AML-193 (cell line): ENCODE results near the gene EPB41L3.

ENCODE experiments used
- DNase-seq, 2 experiments: peaks; one replicate each; lab custom pipeline; 2025; lab: John Stamatoyannopoulos, UW

EPB41L3 gene

DNA sequence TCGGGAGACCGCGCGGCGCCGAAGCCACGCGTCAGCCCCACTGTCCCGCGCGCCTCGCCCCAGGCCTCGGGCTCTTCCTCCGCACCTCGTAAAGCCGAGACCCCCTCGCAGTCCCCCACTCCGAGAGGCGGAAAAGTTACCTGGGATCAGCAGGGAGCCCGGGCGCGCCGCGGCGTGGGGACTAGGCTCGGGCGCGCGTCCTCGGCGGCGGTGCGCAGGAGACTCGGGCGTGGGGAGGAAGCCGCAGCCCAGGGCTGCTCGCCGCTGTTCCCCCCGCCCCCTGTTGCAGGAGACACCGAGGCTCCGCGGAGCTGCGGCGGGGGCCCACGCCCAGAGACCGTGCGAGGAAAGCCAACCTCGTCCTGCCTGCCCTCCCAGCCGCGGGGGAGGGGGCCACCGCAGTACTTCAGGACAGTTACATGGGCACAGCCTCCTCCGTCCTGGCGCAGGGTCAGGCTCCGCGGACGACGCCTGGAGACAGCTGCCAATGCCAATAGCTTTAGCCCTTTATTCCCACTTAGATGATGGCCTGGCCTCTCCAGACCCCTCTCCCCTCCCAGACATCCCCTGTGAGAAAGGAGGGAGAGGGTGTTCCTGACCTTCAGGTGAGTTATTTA is at the start of gene EPB41L3:
Gene EPB41L3 (minus strand): TSS at position 225 of the 617 bp plus-strand sequence. CDS start 54,814 bp downstream, outside the sequence.
- DNase-seq: no peak

DNA sequence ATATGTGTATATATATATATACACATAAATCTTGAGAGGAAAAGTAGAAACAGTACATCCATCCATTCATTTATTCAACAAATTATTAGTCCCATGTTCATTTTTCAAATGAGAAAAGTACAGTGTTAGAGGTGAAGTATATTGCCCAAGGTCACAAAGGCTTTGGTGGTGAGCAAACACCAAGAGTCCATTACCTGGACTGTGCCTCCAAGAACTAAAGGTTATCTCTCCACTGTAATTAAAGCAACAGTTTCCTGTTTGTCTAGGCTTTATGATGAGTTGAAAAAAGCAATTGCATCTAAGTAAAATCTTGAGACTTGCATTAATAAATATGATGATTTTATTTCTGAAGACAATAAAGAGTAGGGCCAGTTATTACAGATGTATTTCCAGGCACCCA is 44.7 kb upstream of the EPB41L3 start:
- no peak for DNase-seq

DNA sequence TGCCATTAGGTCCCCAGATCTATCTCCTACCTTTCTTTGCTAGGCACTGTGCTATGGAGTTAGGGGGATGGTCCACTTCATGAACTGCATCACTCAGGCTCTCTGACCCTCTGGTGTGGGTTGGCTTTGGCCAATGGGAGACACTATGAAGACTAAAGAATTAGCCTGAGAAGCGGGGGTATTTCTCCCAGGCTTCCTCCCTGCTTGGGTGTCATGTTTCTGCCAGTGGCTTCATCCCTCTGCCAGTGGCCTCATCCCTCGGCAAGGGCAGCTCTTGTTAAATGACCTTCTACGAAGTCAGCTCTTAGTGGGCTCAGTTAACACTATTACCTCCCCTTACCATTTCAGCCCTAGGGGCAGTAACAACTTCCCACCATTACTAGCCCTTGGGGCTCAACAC is 41.9 kb upstream of the EPB41L3 start:
- DNase-seq: no peak

DNA sequence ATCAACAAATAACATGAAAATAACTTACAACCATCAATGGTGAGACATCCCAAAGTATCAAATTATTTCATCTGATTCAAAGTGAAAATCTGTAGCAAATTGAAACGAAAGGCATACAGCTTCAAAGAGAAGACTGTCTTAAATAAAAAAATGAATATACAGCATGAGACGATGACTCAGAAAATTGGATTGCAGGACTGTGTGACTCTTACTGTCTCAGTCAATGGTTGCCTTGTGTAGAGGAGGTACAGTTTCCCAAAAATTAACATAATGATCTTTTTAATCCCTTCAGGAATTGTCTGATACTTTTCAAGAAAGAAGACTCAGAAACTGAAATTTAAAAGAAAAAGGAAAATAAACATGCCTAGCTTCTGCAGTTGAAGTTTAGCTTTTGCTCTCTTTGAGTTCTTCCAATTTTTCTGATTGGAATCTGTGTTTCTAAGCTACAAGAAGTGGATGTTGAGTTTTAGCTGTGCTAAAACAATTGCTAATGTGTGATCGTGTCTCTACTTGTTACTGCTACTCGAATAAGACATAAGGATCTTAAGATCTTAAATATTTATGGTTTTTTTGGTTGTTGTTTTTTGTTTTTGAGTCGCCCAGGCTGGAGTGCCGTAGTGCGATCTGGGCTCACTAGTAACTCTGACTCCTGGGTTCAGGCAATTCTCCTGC is 41.1 kb upstream of the EPB41L3 start:
- DNase-seq: no peak

DNA sequence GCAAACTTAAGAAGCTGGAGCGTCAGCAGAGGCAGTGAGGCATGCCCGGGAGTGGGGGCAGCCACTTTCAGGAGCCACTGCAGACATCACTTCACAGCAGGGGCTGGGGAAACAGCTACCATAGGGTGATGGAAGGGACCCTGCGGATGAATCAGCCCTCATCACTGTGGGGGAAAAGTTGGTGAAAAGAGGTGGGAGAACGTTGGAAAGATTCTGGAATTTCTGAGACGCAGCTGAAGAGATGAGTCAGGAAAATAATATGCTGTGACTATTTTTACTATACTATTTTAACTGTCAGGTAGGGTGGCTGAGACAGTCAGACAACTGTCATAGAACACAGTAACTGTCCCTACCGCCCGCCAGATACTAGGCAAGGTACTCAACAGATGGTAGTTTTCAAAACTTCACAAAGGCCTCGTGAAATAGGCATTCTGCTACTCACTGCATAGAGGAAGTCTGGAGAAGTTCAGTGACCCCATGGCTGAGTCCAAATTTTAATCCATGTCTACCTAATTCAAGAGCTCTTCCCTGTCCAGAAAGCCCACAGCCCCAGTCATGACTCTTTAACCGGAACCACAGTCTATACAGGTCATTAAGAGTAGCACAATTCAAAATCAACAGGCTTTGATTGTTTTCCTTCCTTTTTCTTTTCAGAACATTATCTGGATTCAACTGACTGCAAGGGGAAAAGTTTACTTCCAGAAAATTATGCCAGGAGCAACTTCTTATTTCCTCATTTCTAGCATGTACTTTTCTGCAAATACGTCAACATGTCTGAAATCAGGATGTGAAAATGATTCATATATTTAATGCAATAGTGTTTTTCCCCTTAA is 39.3 kb upstream of the EPB41L3 start:
- DNase-seq: no peak

DNA sequence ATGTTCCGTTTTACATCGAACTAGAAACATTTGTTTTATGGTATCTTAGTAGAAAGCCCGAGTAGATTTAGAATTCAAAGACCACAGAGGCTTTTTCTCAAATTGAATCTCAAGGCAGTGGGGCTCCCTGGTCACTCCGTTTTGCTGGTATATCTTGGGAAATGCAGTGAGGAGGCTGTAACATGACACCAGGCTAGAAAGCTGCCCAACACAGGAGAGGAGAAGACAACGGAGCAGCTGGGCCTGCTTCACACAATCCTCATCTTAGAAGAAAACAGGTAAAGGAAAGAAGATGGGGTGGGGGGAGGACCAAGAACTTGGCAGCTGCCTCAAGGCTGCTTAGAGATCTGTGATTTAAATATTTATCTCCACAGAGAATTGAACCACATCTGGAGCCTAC is 38.3 kb upstream of the EPB41L3 start:
- no peak for DNase-seq

DNA sequence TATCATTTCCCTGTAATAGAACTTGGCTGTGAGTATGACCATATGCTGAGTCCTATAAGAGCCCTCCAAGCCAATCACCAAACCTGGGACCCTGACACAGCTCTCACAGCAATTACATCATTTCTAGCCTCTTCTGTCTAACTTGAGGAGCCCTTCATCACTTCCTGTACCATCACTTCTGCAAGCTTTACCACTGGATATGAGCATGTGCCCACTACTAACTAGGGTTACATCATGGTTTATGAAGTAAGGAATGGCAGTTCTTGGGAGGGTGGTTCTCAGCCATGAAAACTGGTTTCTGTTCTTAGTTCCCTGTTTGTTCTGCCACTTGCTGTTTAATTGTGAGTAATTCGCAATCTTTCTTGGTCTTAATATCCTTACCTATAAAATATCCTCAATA is 31.0 kb upstream of the EPB41L3 start:
- no peak for DNase-seq

DNA sequence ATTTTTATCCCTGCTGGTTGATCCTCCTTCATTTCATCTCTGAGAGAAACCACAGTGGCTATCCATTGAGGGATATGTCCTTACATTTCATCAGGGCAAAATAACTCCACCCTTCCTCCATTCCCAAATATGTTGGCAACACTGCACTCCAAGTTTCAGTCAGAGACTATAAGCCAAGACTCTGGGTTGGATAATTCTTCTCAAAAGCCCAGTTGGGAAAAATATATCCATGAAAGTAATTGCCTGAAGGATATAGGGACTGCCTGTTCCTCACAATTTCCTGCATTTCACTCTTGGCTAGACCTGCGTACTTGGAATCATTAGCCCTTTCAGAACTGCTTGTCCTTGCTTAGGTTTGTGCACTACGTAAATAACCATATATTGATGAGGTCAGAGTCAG is 27.9 kb upstream of the EPB41L3 start:
- no peak for DNase-seq

DNA sequence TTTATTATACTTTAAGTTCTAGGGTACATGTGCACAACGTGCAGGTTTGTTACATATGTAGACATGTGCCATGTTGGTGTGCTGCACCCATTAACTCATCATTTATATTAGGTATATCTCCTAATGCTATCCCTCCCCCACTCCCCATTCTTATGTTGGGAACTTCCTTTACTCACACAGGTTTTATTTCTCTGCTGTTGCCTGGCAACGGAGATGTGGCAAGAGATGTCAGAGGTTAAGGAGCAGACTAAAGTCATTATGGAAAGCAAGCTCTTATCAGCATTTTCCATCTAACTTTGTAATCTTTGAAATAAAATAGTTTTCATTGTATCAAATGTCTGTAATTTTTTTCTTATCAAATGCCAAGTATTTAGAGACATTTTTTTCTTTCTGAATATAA is 26.8 kb upstream of the EPB41L3 start:
- DNase-seq: peak in 1 of 2 experiments; percentile 35

DNA sequence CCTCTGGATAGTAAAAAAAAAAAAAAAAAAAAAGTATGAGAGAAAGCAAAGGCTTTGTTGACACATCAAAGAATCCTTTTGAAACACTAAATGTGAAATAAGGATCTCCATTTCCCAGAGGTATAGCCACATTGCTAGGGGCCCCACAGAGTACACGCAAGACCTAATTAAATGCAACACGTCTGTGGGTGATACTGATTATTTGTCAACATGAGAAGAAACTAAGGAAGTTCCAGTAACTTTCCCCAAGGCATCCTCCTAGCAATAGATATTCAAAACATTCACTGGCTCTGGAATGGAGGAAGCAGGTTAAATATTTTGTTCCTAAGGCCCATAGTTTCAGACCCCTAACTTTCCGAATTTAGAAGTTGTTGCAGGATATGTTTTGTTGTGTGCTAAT is 24.6 kb upstream of the EPB41L3 start:
- DNase-seq: no peak

DNA sequence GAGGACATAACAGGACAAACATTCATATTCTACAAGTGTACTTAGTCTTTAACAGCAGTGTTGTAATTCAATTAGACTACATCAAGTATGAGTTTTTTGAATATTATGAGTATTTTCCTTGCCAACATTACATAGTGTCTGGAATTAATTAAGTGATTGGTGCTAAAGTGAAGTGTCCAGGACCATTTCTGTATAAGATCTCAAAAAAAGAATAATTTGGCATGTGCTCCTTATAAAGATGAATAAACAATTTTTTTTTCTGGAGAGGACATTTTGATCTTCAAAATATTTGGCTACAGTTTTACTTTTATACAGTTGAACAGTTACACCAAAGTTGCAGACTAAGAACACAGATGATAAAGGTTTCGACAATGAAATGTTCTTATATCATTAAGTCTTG is 15.1 kb upstream of the EPB41L3 start:
- DNase-seq: no peak

DNA sequence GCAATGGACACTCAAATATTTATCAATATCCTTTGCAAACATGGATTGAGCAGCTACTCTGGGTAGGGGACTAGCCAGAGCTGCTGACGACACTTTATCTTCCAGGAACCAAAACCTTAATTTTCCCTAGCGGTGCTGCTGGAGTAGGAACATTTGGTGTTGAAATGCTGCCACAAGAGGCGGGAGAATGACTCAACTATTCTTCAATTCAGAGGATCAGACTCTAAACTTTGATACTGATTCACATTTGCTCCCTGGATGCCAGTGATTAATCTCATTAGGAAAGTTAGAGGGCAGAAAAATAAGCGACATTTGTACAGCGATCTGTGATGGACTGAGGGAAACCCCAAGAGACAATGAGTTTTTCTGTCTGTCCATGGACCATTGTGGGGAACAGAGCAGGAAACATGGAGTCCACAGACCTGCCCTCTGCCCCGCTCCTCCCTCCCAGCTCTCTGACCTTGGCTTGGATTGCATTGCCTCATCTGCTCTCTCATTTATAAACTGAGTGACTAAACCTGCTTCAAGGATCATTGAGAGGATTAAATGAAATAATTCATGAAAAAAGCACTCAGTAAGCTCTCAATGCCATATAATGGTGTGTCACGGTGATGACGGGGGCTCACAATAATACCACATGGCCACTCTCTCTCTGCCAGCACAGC is 12.6 kb upstream of the EPB41L3 start:
- DNase-seq: no peak

DNA sequence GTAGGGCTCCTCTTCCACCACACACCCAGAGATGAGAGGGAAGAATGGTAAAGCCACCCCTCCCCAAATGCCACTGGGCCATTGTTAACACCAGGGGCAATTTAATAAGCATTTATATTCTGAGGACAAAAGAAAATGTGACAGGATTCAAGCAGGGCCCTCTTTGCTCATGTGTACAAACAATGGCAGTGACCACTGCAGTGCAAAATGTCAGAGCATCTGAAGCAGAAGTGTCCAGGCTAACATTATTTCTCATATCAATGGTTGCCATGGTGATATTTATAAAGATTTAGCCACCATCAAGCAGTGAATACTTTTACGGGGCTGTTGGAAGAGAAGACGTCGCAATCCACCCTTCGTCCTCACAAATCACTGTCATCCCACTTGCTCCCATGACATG is 10.8 kb upstream of the EPB41L3 start:
- DNase-seq: no peak

DNA sequence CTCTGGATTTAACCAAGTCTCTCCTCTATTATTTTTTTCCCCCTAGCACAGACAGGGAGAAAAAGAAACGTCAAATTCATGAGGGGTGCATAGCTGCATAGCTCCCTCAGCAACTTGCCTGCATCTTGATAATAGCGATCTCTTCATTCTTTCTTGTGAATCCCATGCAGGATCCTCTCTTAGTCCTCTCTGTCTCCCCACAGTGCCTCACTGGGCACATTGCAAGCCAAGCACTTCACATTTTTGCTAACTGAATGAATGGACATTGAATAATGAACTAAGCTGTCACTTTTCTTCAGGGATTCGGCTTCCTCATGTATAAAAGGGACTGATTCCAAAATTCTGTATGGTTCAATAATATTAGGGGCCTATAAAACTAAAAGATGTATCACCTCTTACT is 2.9 kb upstream of the EPB41L3 start:
- peak; percentile 25 to 30 for DNase-seq

DNA sequence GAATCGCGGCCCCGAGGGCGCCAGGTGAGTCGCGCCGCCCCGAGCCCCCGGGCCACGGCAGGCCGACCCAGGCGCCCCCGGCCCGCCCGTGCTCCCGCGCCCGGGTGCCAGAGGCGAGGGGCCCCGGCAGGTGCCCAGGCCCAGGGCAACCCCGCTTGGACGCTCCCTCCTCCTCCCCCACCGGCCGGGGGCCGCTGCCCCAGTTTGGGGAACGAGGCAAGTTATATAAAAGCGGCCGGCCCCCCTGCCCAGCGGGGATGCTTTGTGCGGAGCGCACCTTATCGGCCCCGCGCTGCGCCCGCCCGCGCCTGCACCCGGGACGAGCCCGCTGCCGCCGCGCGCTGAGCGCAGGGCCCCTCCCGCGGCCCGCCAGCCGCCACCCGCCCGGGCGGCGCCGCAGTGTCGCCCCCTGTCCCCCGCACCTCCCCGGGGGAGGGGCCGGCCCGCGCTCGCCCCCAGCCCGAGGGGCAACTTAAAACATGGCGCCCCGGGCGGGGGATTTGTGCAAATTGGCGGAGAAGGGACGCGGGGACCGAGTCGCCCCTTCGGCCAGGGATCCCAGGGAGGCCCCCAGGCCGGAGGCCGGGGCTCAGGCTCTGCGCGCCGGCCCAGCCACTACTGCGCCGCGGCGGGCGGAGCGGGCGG is 639 bp downstream of the EPB41L3 start:
- DNase-seq: no peak

DNA sequence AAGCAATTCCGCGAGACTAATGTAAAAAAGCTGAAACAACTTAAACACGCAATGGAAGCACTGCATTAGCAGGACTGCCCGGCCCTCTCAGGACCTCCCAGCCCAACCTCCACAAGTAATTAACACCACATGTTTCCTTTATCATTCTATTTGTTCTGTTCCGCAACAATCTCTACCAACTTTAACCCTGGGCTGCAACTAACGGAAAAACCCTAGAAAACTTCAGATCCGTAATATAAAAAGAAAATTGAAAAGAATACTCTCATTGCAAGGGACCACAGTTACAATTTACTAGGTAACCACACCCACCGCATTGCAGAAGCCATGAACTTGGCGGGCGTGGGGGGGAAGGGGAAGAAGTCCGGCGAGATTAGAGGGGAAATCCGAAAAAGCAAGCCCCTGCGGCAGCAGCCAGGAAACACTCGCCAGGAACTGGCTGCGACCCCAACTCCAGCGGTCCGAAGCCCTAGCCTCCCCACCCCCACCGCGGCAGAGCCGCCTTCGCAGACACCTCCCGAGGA is 1.2 kb downstream of the EPB41L3 start:
- no peak for DNase-seq

DNA sequence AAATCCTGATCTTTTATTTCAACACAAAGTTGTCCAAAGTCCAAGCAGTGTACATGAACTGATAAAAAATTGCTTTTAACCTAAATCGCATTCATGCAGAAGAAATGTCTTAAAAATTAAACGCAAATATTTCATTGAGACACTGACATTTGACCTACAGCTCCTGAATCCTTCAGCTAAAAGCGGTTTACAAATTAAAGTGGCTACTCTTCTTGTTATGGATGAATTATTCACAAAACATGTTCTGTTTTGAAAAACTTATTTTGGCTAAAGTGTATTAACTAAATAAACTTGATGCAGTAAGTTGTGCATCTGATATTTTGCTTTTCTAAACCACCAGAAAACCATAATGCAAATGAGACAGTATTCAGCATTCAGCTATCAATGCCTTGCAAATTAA is 2.2 kb downstream of the EPB41L3 start:
- no peak for DNase-seq

DNA sequence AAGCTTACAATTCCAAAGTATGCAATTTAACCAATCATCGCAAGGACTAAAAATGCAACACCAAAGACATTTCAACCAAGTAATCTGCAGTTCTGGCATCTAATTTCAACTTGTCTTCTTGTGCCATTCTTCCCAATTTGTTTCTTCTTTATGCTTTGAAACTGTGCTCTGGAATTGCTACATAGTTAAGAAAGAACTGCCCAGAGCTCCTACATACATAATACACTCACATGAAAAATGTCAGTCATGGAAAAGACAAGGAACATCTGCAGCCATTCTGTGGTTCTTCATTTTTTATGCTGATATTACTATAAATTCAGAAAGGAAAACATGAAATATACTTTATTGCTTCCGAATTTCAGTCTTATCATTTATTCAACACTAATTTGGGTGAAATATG is 4.4 kb downstream of the EPB41L3 start:
- DNase-seq: no peak

DNA sequence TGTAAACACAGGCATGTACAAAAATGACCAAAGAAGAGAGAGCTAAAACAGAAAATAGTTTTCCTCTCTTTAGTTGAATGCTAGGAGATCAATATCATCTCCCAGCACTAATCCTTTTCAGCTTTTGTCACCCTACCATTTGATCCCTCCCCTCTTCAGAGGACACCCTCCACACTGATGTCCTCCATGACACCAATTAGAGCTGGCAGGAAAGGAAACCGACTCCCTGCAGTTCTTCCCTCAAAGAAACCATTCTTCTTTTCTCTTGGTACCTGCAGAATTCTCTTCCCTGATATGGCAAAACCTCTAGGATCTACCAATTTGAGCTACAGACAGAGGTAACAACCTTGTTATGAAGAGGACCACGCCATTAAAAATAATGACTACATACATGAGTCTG is 5.3 kb downstream of the EPB41L3 start:
- DNase-seq: no peak

DNA sequence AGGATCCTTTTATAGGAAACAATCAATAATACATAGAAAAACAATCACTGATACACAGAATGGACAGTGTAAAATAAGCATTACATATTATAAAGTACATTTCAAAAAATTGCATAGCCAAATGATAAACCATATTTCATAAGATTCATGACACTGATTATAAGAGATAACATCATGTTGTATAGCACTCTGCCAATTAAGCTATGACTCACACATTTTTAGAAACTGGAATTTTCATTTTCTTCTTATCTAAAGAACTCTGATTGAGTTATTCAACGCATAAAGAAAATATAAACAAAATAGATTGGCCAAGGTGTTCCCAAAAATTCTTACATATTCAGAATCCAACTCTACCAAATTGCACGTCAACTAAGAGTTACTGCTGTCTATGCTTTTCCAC is 5.9 kb downstream of the EPB41L3 start:
- no peak for DNase-seq

DNA sequence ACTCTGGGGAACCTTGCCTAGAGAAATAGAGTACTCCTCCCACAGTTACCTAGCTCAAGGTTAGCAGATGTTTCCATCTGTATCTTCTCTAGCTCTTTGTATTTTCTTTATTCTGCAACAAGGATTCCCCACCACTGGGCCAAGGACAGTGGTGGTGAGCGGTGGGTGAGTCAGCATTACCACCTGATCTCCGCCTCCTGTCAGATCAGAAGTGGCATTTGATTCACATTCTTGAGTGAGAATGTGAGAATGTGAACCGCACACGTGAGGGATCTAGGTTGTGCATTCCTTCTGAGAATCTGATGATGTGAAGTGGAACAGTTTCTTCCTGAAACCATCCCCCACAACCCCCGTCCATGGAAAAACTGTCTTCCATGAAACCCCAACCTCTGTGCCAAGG is 9.0 kb downstream of the EPB41L3 start:
- no peak for DNase-seq

DNA sequence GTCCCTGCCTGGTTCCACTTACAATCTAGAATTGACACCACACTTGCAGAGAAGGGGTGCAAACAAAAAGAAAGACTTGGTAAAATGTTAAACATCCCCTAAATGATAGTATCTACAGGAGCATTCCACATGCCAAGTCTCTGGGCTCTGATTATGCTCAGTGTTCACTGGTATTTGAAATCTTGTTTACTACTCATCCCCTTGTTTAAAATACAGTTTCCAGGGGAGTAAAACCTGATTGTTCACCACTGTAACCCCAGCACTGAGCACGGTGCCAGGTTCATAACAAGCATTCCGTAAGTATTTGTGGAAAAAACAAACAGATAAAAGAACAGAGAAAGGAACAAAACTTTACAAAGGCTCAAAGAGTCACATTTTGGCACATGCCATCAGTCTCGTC is 11.7 kb downstream of the EPB41L3 start:
- DNase-seq: no peak
